ENCODE results near the gene WDR45.

The WDR45 gene

DNA sequence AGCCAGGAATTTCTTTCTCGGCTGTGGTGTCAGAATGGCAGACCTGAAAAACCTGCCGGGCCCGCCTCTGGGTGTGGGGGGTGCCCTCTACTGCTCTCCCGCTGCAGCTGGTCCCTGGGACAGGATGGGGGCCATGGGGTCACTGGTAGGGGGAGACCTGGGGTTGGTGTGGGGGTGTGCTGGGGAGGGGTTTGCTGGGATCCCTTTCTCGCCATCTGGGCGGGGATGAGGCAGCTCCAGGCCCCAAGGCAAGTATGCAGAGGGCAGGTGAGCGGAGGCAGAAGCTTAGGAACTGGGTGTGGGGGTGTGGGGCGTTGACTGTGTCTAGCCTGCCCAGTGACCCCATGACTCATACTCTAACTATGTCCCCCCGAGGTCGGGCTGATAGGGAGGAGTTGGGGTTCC is 20.0 kb downstream of the WDR45 start:
- H3K27ac ChIP-seq = peak overlapping the region; percentile 77
- TF ChIP-seq, protein P1, sequence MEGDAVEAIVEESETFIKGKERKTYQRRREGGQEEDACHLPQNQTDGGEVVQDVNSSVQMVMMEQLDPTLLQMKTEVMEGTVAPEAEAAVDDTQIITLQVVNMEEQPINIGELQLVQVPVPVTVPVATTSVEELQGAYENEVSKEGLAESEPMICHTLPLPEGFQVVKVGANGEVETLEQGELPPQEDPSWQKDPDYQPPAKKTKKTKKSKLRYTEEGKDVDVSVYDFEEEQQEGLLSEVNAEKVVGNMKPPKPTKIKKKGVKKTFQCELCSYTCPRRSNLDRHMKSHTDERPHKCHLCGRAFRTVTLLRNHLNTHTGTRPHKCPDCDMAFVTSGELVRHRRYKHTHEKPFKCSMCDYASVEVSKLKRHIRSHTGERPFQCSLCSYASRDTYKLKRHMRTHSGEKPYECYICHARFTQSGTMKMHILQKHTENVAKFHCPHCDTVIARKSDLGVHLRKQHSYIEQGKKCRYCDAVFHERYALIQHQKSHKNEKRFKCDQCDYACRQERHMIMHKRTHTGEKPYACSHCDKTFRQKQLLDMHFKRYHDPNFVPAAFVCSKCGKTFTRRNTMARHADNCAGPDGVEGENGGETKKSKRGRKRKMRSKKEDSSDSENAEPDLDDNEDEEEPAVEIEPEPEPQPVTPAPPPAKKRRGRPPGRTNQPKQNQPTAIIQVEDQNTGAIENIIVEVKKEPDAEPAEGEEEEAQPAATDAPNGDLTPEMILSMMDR (conservative IDR thresholded peaks at IDR 0.05) = no peak
- no peak for TF ChIP-seq ZFX (IDR thresholded peaks at IDR 0.05)

DNA sequence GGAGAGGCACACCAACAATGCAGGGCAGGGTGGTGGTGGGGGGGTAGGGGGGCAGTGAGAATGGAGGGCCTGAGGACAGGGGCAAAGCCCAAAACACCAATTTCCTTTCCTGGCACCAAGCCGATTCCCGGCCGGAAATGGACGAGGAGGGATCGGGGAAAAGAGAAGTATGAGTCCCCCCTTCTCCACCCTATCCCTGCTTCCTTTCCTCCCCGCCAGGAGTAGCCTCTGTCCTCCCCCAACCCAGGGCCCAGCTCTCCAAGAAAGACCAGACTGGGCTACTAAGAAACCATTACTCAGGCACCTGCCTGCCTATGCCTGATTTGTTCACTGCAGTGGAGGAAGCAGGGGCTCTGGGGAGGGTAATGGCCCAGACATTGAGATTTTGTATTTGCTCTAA is 20.5 kb downstream of the WDR45 start:
- peak overlapping the region; percentile 77 for H3K27ac ChIP-seq
- TF ChIP-seq, protein P1 (conservative IDR thresholded peaks at IDR 0.05) = no peak
- no peak for TF ChIP-seq ZFX (IDR thresholded peaks at IDR 0.05)

DNA sequence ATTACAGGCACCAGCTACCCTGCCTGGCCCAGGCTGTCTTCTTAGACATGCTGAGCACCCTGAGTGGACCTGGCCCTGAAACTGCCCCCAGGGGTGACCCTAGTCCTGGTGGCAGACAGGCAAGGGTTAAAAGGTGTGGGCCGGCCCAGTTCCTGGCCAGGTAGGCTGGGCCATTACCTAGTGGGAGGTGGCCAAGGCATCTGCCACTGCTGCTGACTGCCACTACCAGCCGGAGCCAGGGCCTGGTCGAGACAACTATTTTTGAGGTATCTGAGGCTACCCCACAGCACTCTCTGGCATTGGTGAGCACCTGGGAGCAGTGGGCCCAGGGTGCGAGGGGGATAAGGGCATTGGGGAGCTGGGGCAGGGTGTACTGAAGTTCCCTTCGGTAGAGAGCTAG is 20.9 kb downstream of the WDR45 start, which contains the start of gene CCDC120:
CCDC120 (plus strand) TSS at position 206 of the 400 bp plus-strand sequence. CDS start 3,043 bp downstream, outside the sequence.
- peak; percentile 23; the same call in 1 of the 2 replicates for TF ChIP-seq ZFX (IDR thresholded peaks at IDR 0.05)
- TF ChIP-seq, protein P1 (conservative IDR thresholded peaks at IDR 0.05) = no peak
- H3K27ac ChIP-seq = peak within 1 kb of the TSS; percentile 77

DNA sequence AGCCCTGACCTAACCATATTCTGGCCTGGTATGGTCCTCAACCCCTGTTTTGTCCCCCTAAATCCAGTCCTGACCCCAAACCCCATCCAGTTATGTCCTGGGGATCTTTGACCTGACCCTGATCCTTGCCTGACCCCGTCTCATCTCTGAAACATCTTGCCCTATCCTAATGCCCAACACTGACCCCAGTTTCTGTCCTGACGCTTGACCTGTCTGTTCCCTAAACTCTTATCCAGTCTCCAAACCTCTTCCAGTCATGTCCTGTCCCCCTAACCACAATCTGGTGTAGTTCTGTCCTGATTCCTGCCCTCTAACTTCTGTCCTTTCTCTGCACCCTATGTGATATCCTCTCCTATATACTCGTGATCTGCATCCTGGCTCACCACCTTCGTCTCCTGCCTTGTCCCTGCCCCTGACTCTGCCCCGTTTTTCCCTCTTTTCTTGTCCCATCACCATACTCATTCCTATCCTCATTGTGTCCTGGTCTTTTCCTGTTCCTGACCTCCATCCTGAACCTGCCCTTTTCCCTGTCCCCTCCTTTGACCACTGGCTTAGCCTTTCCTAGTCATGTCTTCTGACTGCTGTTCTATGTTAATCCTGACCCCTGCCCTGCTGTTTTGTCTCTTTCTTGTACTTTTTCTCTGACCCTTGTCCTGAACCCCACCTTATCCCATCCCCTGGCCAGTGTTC is 25.5 kb downstream of the WDR45 start:
- TF ChIP-seq, protein P1 (conservative IDR thresholded peaks at IDR 0.05) = no peak
- no peak for TF ChIP-seq ZFX (IDR thresholded peaks at IDR 0.05)
- H3K27ac ChIP-seq = peak overlapping the region; percentile 76

DNA sequence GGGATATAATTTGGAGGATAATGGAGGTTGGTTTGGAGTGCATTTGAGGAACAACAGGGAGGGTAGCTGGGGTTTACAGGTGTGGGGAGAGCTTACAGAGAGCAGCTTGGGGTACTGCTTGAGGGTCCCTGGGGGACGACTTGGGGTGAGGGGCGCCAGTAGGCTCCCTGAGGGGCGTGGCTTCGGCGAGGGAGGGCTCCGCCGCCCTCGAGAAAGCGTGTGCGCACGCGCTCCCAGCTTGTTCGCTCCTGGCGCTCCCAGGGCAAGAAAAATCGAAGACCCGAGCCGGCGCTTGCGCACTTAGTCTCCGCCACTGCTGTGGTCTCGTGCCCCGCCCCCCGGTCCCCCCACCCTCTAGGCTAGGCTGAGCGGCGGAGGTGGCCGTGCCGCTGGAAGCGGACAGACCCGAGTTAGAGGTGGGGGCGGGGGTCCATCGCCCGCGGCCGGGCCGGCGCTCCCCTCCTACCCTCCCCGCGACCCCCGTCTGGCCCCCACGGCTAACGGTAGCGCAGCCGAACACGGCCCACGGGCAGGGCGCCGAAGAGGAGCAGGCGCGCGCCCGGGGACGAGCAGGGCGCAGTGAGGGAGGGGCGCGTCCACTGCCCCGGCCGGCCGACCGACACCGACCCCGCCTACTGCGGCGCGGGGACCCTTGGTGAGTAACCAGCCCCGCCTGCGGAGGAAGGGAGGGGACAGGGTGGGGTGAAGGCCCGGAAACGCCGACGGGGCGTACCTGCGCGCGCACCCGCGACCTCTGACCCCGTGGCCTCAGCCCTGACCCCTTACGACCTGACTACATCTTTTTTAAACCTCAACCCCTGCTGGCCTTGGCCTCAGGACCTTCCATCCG is 26.2 kb downstream of the WDR45 start:
- TF ChIP-seq, protein P1 (conservative IDR thresholded peaks at IDR 0.05) = no peak
- TF ChIP-seq ZFX (IDR thresholded peaks at IDR 0.05) = no peak
- H3K27ac ChIP-seq = peak overlapping the region; percentile 76

DNA sequence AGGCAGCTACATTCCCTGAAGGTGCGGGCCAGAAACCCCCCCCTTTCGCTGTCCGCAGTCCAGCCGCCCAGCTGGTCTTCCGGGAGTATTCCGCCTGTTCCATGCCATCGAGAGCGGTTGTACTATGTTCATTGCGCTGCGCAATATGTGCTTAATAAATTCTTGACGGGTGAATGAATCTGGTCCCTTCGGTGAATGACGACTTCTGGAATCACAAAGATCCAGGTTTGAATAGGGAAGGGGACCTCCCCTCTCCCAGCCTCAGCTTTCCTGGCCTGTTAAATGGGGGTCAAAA is 35.8 kb downstream of the WDR45 start:
- TF ChIP-seq ZFX (IDR thresholded peaks at IDR 0.05) = no peak
- TF ChIP-seq, protein P1 (conservative IDR thresholded peaks at IDR 0.05) = peak; percentile 51
- peak overlapping the region; percentile 61 for H3K27ac ChIP-seq
